Cardiac muscle cell (in vitro differentiated cells and primary cell): ENCODE results near the gene KCNK6. TPM values are rescaled to one million over a fixed set of nuclear protein-coding genes. Genes with fewer than 3 reads are reported as not detected.

Experiments used
- DNase-seq, 2 donors: peaks; one replicate each; pipeline versions ENCODE4 v3.0.0 to v3.0.0-alpha.2; 2010 to 2017; ENCODE audit warnings: low read depth in 1 of 2, low spot score in 1 of 2
- H3K27ac ChIP-seq: fragments of 200-600 bp; sonication (generic); 2 replicates; pipeline ENCODE4 v1.5.1; 2016
- H3K27me3 ChIP-seq: fragments of 200-600 bp; sonication (generic); 2 replicates; pipeline ENCODE4 v1.6.0; 2016; ENCODE audit warnings: control low read depth
- H3K36me3 ChIP-seq: fragments of 200-600 bp; sonication (generic); 2 replicates; pipeline ENCODE4 v1.5.1; 2016; ENCODE audit warnings: control low read depth
- H3K4me1 ChIP-seq: fragments of 200-600 bp; sonication (generic); 2 replicates; pipeline ENCODE4 v1.8.1; 2017; ENCODE audit warnings: low read depth, mild to moderate bottlenecking, mixed run types
- H3K4me3 ChIP-seq: fragments of 200-600 bp; sonication (generic); 2 replicates; pipeline ENCODE4 v1.5.1; 2016; ENCODE audit warnings: mild to moderate bottlenecking
- H3K9me3 ChIP-seq: fragments of 200-600 bp; sonication (generic); 2 replicates; pipeline ENCODE4 v1.5.1; 2017; ENCODE audit warnings: low read depth, mild to moderate bottlenecking, control low read depth
- polyA plus RNA-seq: library from polyadenylated mRNA; unstranded; fragments of >200 nt; fragmentation: Nextera tagmentation; extraction: Ambion mirVana; gene quantifications from 2 replicates; pipeline ENCODE4 v1.2.1, GENCODE V29; 2016
- total RNA-seq: library from RNA; depleted of rRNA; stranded (reverse); fragments of >200 nt; gene quantifications from 2 replicates; pipeline ENCODE4 v1.2.3, GENCODE V29; 2016
- TF ChIP-seq, protein P1 (sequence below): IDR thresholded peaks from 2 replicates; pipeline ENCODE4 v1.5.1; 2012; ENCODE audit warnings: low read depth, mild to moderate bottlenecking, low read length

KCNK6 gene
- total and polyA plus RNA-seq, 2 experiments from 2014 or later = 1.5 to 1.8 TPM

DNA sequence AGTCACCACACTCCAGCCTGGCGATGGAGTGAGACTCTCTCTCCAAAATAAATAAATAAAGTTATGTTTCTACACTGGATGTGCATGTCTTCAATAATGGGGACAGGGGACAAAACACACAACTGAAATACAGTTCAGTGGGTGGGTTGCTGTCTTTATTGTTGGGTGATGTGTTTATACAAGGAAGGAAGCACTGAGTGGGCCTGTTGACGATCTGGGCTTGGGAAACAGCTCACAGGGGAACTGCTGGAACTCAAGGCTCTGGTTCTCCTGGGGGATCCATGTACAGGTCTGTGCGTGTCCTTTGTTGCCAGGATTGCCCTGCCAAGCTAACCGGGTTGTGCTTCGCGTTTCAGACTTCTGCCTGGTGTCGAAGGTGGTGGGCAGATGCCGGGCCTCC is 36.4 kb upstream of the KCNK6 start:
- no peak for DNase-seq
- TF ChIP-seq, protein P1, sequence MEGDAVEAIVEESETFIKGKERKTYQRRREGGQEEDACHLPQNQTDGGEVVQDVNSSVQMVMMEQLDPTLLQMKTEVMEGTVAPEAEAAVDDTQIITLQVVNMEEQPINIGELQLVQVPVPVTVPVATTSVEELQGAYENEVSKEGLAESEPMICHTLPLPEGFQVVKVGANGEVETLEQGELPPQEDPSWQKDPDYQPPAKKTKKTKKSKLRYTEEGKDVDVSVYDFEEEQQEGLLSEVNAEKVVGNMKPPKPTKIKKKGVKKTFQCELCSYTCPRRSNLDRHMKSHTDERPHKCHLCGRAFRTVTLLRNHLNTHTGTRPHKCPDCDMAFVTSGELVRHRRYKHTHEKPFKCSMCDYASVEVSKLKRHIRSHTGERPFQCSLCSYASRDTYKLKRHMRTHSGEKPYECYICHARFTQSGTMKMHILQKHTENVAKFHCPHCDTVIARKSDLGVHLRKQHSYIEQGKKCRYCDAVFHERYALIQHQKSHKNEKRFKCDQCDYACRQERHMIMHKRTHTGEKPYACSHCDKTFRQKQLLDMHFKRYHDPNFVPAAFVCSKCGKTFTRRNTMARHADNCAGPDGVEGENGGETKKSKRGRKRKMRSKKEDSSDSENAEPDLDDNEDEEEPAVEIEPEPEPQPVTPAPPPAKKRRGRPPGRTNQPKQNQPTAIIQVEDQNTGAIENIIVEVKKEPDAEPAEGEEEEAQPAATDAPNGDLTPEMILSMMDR = no peak
- H3K4me1 ChIP-seq = peaks cover 32% of the 10 kb centered on the region
- H3K4me3 ChIP-seq = no peak overlapping the region
- H3K27ac ChIP-seq = peak overlapping the region; percentile 87
- H3K27me3 ChIP-seq = no peaks in the 10 kb centered on the region
- peaks cover 5% of the 10 kb centered on the region for H3K36me3 ChIP-seq
- H3K9me3 ChIP-seq = no peaks in the 10 kb centered on the region

GRCh38 chr19:38284422-38284821 is 35.2 kb upstream of the KCNK6 start:
- no peaks in the 10 kb centered on the region for H3K27me3 ChIP-seq
- no peak for DNase-seq
- TF ChIP-seq, protein P1 = no peak
- peaks cover 22% of the 10 kb centered on the region for H3K4me1 ChIP-seq
- H3K4me3 ChIP-seq = no peak overlapping the region
- H3K9me3 ChIP-seq = no peaks in the 10 kb centered on the region
- H3K36me3 ChIP-seq = peaks cover 9% of the 10 kb centered on the region
- H3K27ac ChIP-seq = no peak overlapping the region

GRCh38 chr19:38285567-38285966 is 34.1 kb upstream of the KCNK6 start:
- peaks cover 13% of the 10 kb centered on the region for H3K4me1 ChIP-seq
- no peaks in the 10 kb centered on the region for H3K9me3 ChIP-seq
- TF ChIP-seq, protein P1 = no peak
- no peak overlapping the region for H3K27ac ChIP-seq
- H3K4me3 ChIP-seq = no peak overlapping the region
- DNase-seq = no peak
- peaks cover 16% of the 10 kb centered on the region for H3K36me3 ChIP-seq
- no peaks in the 10 kb centered on the region for H3K27me3 ChIP-seq

DNA sequence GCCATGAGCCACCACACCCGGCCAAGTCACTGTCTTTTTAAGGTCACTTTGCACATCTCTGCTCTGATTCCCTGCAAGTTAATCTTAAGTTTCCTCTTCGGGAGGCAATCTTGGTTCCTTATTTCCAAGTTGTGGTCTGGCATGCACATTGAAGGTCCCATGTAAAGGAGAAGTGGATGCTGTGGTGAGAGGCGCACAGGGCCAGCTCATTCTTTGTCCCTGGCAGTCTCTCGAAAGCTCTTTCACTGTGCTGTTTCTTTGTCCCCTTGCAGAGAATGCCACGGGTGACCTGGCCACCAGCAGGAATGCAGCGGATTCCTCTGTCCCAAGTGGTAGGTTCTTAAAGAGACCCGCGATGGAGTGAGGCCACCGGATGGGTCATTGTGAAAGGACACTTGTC is 32.0 kb upstream of the KCNK6 start:
- no peaks in the 10 kb centered on the region for H3K27me3 ChIP-seq
- H3K36me3 ChIP-seq = peaks cover 21% of the 10 kb centered on the region
- peaks cover 5% of the 10 kb centered on the region for H3K4me1 ChIP-seq
- TF ChIP-seq, protein P1 = no peak
- DNase-seq = no peak
- H3K9me3 ChIP-seq = no peaks in the 10 kb centered on the region
- no peak overlapping the region for H3K4me3 ChIP-seq
- peak overlapping the region; percentile 43 for H3K27ac ChIP-seq

- Histone ChIP-seq H3K36me3 (peaks cover 22% of the 10 kb centered on the region), H3K9me3 (no peaks in the 10 kb centered on the region), H3K27ac (peak overlapping the region; percentile 43), H3K4me1 (no peaks in the 10 kb centered on the region), H3K27me3 (no peaks in the 10 kb centered on the region), H3K4me3 (no peak overlapping the region)
- no peak for DNase-seq
- TF ChIP-seq, protein P1 = no peak
Observed at GRCh38 chr19:38288123-38288855, 31.4 kb upstream of the KCNK6 start.
